Immature natural killer cell (primary cell): ENCODE results near the gene ATP13A1. TPM values are rescaled to one million over a fixed set of nuclear protein-coding genes. Genes with fewer than 3 reads are reported as not detected.

Experiments
- polyA plus RNA-seq, 3 donors: library from polyadenylated mRNA; unstranded; fragments of 300-500 nt; fragmentation: Illumina TruSeq; gene quantifications; one replicate each; pipeline ENCODE4 v1.2.3, GENCODE V29; 2021

Gene ATP13A1
- polyA plus RNA-seq, 3 donors from 2014 or later = 8.4 to 29.2 (median 18.6) TPM

Other genes starting within 250 kb of the ATP13A1 start
- under 1 TPM in 2 of 3 donors, not detected in 1; 0.66 to 0.96 TPM for gene TSSK6, start 148.1 kb downstream of the ATP13A1 start, polyA plus RNA-seq
- gene NDUFA13, start 147.5 kb downstream of the ATP13A1 start, polyA plus RNA-seq = 100 to 1,000 TPM; 242 to 566 (median 301) TPM
- under 1 TPM in 1 of 3 donors, not detected in 2; 0.21 TPM for gene YJEFN3, start 134.8 kb downstream of the ATP13A1 start, polyA plus RNA-seq
- gene CILP2, start 125.4 kb downstream of the ATP13A1 start, polyA plus RNA-seq = not detected
- gene PBX4, start 45.0 kb downstream of the ATP13A1 start, polyA plus RNA-seq = under 1 TPM in 2 of 3 donors, not detected in 1; 0.57 to 0.82 TPM
- 1 to 10 TPM; 3.8 to 5.9 (median 4.6) TPM for gene LPAR2, start 35.5 kb downstream of the ATP13A1 start, polyA plus RNA-seq
- gene GMIP, start 20.0 kb downstream of the ATP13A1 start, polyA plus RNA-seq = 10 to 100 TPM; 38.9 to 84.4 (median 40.0) TPM
- 10 to 100 TPM; 33.9 to 51.4 (median 36.8) TPM for gene ZNF101, start 5.2 kb upstream of the ATP13A1 start, polyA plus RNA-seq
- gene ZNF14, start 69.4 kb upstream of the ATP13A1 start, polyA plus RNA-seq = 10 to 100 TPM in 1 of 3 donors, 1 to 10 TPM in 2; 5.4 to 14.1 (median 7.1) TPM
- gene ZNF506, start 158.1 kb upstream of the ATP13A1 start, polyA plus RNA-seq = 10 to 100 TPM; 15.7 to 19.4 (median 17.1) TPM
- gene ZNF253, start 202.2 kb upstream of the ATP13A1 start, polyA plus RNA-seq = 1 to 10 TPM; 3.5 to 6.9 (median 5.8) TPM
- 1 to 10 TPM; 2.8 to 5.3 (median 4.8) TPM for gene ZNF93, start 237.3 kb upstream of the ATP13A1 start, polyA plus RNA-seq